Adrenal gland (tissue), 12 donors: Measurements from ENCODE around the gene ARHGEF4. TPM values are rescaled to one million over a fixed set of nuclear protein-coding genes. Genes with fewer than 3 reads are reported as not detected.

Source experiments
- DNase-seq, 7 donors: peaks; one replicate each; pipeline ENCODE4 v3.0.0-alpha.2; 2019 to 2020
- H3K27ac ChIP-seq, 5 donors: fragments of 200-600 bp; sonication (generic) in 4 of 5; 1 replicate in 3 of 5; 2 replicates in 2 of 5; pipeline versions ENCODE4 v1.5.1 to v1.8.0; 2016 to 2020; ENCODE audit warnings: mild to moderate bottlenecking in 1 of 5
- H3K27me3 ChIP-seq: fragments of 200-600 bp; 2 replicates; pipeline ENCODE4 v1.8.0; 2021
- H3K36me3 ChIP-seq, 2 donors: fragments of 200-600 bp; replicated peaks in 1 of 2; 1 replicate in 1 of 2; 2 replicates in 1 of 2; pipeline versions ENCODE4 v1.5.1 to v1.8.0; 2018 to 2022
- H3K4me1 ChIP-seq, 2 donors: fragments of 200-600 bp; replicated peaks in 1 of 2; 1 replicate in 1 of 2; 2 replicates in 1 of 2; pipeline versions ENCODE4 v1.5.1 to v1.8.0; 2018 to 2021
- H3K4me3 ChIP-seq, 4 donors: fragments of 200-600 bp; sonication (generic) in 3 of 4; one replicate each; pipeline ENCODE4 v1.5.1; 2016 to 2018
- H3K9me3 ChIP-seq, 3 donors: fragments of 200-600 bp; sonication (generic) in 1 of 3; replicated peaks in 1 of 3; 1 replicate in 2 of 3; 2 replicates in 1 of 3; pipeline versions ENCODE4 v1.5.1 to v1.8.0; 2016 to 2021
- POLR2A ChIP-seq, 2 donors: fragments of 450-650 bp; IDR thresholded peaks; one replicate each; pipeline ENCODE4 v1.6.1; 2017; ENCODE audit warnings: antibody characterized with exemption in 2 of 2, mild to moderate bottlenecking in 2 of 2, moderate library complexity in 1 of 2
- WGBS, 4 donors: extraction: QIAGEN DNeasy Blood & Tissue Kit in 2 of 4; methylation state at CpG; one replicate each; pipeline versions ENCODE4 v1.1.5 to v1.1.7; 2013 to 2017; 5-methylcytosine and 5-hydroxymethylcytosine counted together
- intact Hi-C, 2 donors: fragments of 100-400 bp; cut with DNase I; formaldehyde crosslinking; loops; one replicate each; pipeline versions ENCODE4 v1.14.1 to v1.15.0; 2022 to 2023
- polyA plus RNA-seq, 3 donors: library from polyadenylated mRNA; stranded (reverse); fragments of 200-250 nt in 2 of 3; fragments of 350-450 nt in 1 of 3; fragmentation: Illumina TruSeq in 1 of 3; extraction: RNeasy Lipid Tissue Mini Kit (QIAGEN cat#74804) in 1 of 3; gene quantifications; one replicate each; pipeline ENCODE4 v1.2.3, GENCODE V29; 2013 to 2014
- total RNA-seq, 9 donors: library from RNA; depleted of rRNA in 4 of 9; stranded (reverse); fragments of >200 nt in 4 of 9; fragments of 120-200 nt in 1 of 9; fragmentation: NEBNext Ultra II Directional in 1 of 9; extraction: Animal tissue kit (Norgen Biotek cat#: 25700) in 1 of 9; gene quantifications; one replicate each; pipeline versions ENCODE4 v1.1.0 to v1.2.4, GENCODE V29; 2013 to 2023
- TF ChIP-seq, protein P1 (sequence below), 6 experiments: fragments of 450-650 bp in 4 of 6; fragments of 200-600 bp in 2 of 6; sonication (generic) in 1 of 6; IDR thresholded peaks; 1 replicate in 5 of 6; 2 replicates in 1 of 6; pipeline versions ENCODE4 v1.5.1 to v1.8.0; 2016 to 2021; ENCODE audit warnings: antibody characterized with exemption in 6 of 6, mild to moderate bottlenecking in 2 of 6, moderate library complexity in 1 of 6
- donor health status: healthy with polysubstance abuse.
- donor health status: Bipolar disorder and iron deficiency.
- donor health status: DM: yes; HTN: yes; CAD: no.
- donor health status: DM: no; HTN: no; CAD: no.
- donor health status: DM: no; HTN: no; CAD: no.
- donor health status: DM: yes; HTN: yes; CAD: no.

The ARHGEF4 gene
- total and polyA plus RNA-seq, 12 donors, result 0.97 to 40.4 (median 5.1) TPM

GRCh38 chr2:130997198-130997597 is 160.5 kb downstream of the ARHGEF4 start:
- Histone ChIP-seq H3K9me3 (no peaks in the 10 kb centered on the region), H3K27ac (no peak overlapping the region), H3K4me1 (no peaks in the 10 kb centered on the region), H3K36me3 (no peaks in the 10 kb centered on the region), H3K4me3 (no peak overlapping the region), H3K27me3 (no peaks in the 10 kb centered on the region)
- no peak for DNase-seq
- WGBS, 4 donors, result 63 to 81% (median 69%) methylated on average over 5 of the region's 5 CpGs
- TF ChIP-seq, protein P1, sequence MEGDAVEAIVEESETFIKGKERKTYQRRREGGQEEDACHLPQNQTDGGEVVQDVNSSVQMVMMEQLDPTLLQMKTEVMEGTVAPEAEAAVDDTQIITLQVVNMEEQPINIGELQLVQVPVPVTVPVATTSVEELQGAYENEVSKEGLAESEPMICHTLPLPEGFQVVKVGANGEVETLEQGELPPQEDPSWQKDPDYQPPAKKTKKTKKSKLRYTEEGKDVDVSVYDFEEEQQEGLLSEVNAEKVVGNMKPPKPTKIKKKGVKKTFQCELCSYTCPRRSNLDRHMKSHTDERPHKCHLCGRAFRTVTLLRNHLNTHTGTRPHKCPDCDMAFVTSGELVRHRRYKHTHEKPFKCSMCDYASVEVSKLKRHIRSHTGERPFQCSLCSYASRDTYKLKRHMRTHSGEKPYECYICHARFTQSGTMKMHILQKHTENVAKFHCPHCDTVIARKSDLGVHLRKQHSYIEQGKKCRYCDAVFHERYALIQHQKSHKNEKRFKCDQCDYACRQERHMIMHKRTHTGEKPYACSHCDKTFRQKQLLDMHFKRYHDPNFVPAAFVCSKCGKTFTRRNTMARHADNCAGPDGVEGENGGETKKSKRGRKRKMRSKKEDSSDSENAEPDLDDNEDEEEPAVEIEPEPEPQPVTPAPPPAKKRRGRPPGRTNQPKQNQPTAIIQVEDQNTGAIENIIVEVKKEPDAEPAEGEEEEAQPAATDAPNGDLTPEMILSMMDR (IDR thresholded peaks at IDR 0.05), result no peak
- no peak for TF ChIP-seq POLR2A (IDR thresholded peaks at IDR 0.05)
- intact Hi-C loops, result no loop called here

GRCh38 chr2:130998561-130998960 is 161.8 kb downstream of the ARHGEF4 start:
- no peak for TF ChIP-seq POLR2A (IDR thresholded peaks at IDR 0.05)
- TF ChIP-seq, protein P1 (IDR thresholded peaks at IDR 0.05), result no peak

GRCh38 chr2:131004446-131005209 is 167.9 kb downstream of the ARHGEF4 start:
- H3K9me3 ChIP-seq, result no peaks in the 10 kb centered on the region
- DNase-seq, result no peak
- H3K4me1 ChIP-seq, result no peaks in the 10 kb centered on the region
- 86 to 93% (median 89%) methylated on average over 11 of the region's 11 CpGs for WGBS, 4 donors
- no peak overlapping the region for H3K4me3 ChIP-seq
- no peak overlapping the region for H3K27ac ChIP-seq
- TF ChIP-seq, protein P1 (IDR thresholded peaks at IDR 0.05), result no peak
- TF ChIP-seq POLR2A (IDR thresholded peaks at IDR 0.05), result no peak
- no peaks in the 10 kb centered on the region for H3K27me3 ChIP-seq
- no peaks in the 10 kb centered on the region for H3K36me3 ChIP-seq
- intact Hi-C loops, result no loop called here

More at GRCh38 chr2:130998561-130998960, 161.8 kb downstream of the ARHGEF4 start:
- Histone ChIP-seq H3K27me3 (no peaks in the 10 kb centered on the region), H3K4me3 (no peak overlapping the region), H3K27ac (no peak overlapping the region), H3K36me3 (no peaks in the 10 kb centered on the region), H3K4me1 (no peaks in the 10 kb centered on the region), H3K9me3 (no peaks in the 10 kb centered on the region)
- DNase-seq, result no peak
- intact Hi-C loops, result no loop called here
- WGBS, 4 donors, result 66 to 82% (median 73%) methylated on average over 6 of the region's 6 CpGs

DNA sequence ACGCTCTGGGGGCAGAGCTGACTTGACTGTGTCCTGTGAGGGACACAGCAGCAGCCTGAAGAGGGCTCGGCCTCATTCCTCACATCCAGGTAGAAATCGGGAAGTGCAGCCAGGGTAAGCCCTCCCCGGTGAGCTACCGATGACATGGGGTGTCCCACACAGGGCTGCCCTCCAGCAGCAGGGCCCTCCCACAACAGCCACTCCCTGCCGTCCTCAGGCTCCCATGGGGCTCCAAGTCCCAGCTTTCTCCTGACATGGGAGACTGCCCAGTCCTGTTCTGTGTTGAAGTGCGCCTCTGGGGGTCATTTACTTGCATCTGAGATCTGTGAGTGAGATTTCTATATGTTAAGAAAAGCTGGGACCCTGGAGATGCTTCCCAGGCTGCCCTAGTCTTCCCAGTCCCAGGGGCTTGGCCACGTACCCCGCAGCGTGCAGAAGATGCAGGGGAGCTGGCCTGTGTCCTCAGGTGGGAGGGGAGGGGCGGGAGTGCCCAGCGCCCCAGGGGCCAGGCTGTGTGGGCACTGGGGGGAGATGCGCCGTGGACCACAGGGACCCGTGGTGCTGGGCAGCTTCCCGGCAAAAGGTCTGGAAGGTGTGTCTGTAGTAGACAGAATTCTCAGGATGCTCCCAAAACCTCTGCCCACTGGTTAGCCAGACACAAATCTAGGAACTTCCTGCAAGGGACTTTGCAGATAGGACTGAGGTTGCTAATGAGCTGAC is 168.7 kb downstream of the ARHGEF4 start:
- no peaks in the 10 kb centered on the region for H3K9me3 ChIP-seq
- intact Hi-C loops, result no loop called here
- H3K36me3 ChIP-seq, result no peaks in the 10 kb centered on the region
- H3K27me3 ChIP-seq, result no peaks in the 10 kb centered on the region
- no peak overlapping the region for H3K4me3 ChIP-seq
- 66 to 85% (median 83%) methylated on average over 5 to 16 of the region's 16 CpGs for WGBS, 4 donors
- TF ChIP-seq, protein P1 (IDR thresholded peaks at IDR 0.05), result no peak
- TF ChIP-seq POLR2A (IDR thresholded peaks at IDR 0.05), result no peak
- no peak for DNase-seq
- no peaks in the 10 kb centered on the region for H3K4me1 ChIP-seq
- no peak overlapping the region for H3K27ac ChIP-seq
